Smooth muscle cell (in vitro differentiated cells): Measurements from ENCODE around the gene UBQLN3. TPM values are rescaled to one million over a fixed set of nuclear protein-coding genes. Genes with fewer than 3 reads are reported as not detected.

Experiments used
- DNase-seq: peaks from one replicate; lab custom pipeline; 2025; ENCODE audit not compliant: unreplicated experiment; lab: John Stamatoyannopoulos, UW
- H2AFZ ChIP-seq: fragments of 200-600 bp; sonication (generic); 2 replicates; pipeline ENCODE4 v1.6.0; 2016; ENCODE audit warnings: antibody characterized with exemption, low read depth, mild to moderate bottlenecking
- H3F3A ChIP-seq: fragments of 200-600 bp; sonication (generic); 2 replicates; pipeline ENCODE4 v1.6.0; 2017; ENCODE audit warnings: antibody characterized with exemption, low read depth
- H3K27ac ChIP-seq: fragments of 200-600 bp; sonication (generic); 2 replicates; pipeline ENCODE4 v1.5.1; 2016; ENCODE audit warnings: low read depth, mild to moderate bottlenecking
- H3K27me3 ChIP-seq: fragments of 200-600 bp; sonication (generic); 2 replicates; pipeline ENCODE4 v1.6.1; 2016; ENCODE audit warnings: low read depth, mild to moderate bottlenecking
- H3K36me3 ChIP-seq: fragments of 200-600 bp; sonication (generic); 2 replicates; pipeline ENCODE4 v1.5.1; 2016; ENCODE audit warnings: low read depth
- H3K4me1 ChIP-seq: fragments of 200-600 bp; sonication (generic); 2 replicates; pipeline ENCODE4 v1.5.1; 2016; ENCODE audit warnings: low read depth
- H3K4me2 ChIP-seq: fragments of 200-600 bp; sonication (generic); 2 replicates; pipeline ENCODE4 v1.6.0; 2016; ENCODE audit warnings: mild to moderate bottlenecking
- H3K4me3 ChIP-seq: fragments of 200-600 bp; sonication (generic); 2 replicates; pipeline ENCODE4 v1.5.1; 2016; ENCODE audit warnings: mild to moderate bottlenecking
- H3K79me2 ChIP-seq: fragments of 200-600 bp; sonication (generic); 2 replicates; pipeline ENCODE4 v1.6.0; 2016; ENCODE audit warnings: low read depth, mild to moderate bottlenecking
- H3K9ac ChIP-seq: fragments of 200-600 bp; sonication (generic); 2 replicates; pipeline ENCODE4 v1.6.0; 2016; ENCODE audit warnings: low read depth
- H3K9me3 ChIP-seq: fragments of 200-600 bp; sonication (generic); replicated peaks from 2 replicates; pipeline ENCODE4 v1.5.1; 2016; ENCODE audit warnings: low read depth
- H4K20me1 ChIP-seq: fragments of 200-600 bp; sonication (generic); 2 replicates; pipeline ENCODE4 v1.6.0; 2016; ENCODE audit warnings: low read depth
- WGBS: methylation state at CpG from one replicate; pipeline ENCODE4 v1.1.7; 2016; ENCODE audit warnings: low lambda C conversion rate; 5-methylcytosine and 5-hydroxymethylcytosine counted together
- polyA plus RNA-seq: library from polyadenylated mRNA; unstranded; fragments of >200 nt; fragmentation: Nextera tagmentation; extraction: Ambion mirVana; gene quantifications from 2 replicates; pipeline ENCODE4 v1.2.1, GENCODE V29; 2016
- total RNA-seq: library from RNA; depleted of rRNA; stranded (reverse); fragments of >200 nt; gene quantifications from 2 replicates; pipeline ENCODE4 v1.2.3, GENCODE V29; 2014
- TF ChIP-seq, protein P1 (sequence below): fragments of 200-600 bp; sonication (generic); IDR thresholded peaks from 2 replicates; pipeline ENCODE4 v1.5.1; 2017; ENCODE audit warnings: borderline replicate concordance, mild to moderate bottlenecking, antibody characterized with exemption; ENCODE audit not compliant: insufficient read depth, poor library complexity, severe bottlenecking

Gene UBQLN3
- total and polyA plus RNA-seq, 2 experiments from 2014 or later: 0.13 TPM; not detected in 1

GRCh38 chr11:5504403-5504921 is 5.3 kb downstream of the UBQLN3 start:
- no peak overlapping the region for H3K4me3 ChIP-seq
- H3K9me3 ChIP-seq: no peaks in the 10 kb centered on the region
- H3K4me2 ChIP-seq: no peak overlapping the region
- no peak overlapping the region for H2AFZ ChIP-seq
- DNase-seq: no peak
- H3K27ac ChIP-seq: no peak overlapping the region
- H3K27me3 ChIP-seq: no peaks in the 10 kb centered on the region
- 83% methylated on average over 2 of the region's 2 CpGs for WGBS
- no peaks in the 10 kb centered on the region for H3K4me1 ChIP-seq
- H3K36me3 ChIP-seq: no peaks in the 10 kb centered on the region
- no peaks in the 10 kb centered on the region for H3K79me2 ChIP-seq
- H3F3A ChIP-seq: no peaks in the 10 kb centered on the region
- TF ChIP-seq, protein P1, sequence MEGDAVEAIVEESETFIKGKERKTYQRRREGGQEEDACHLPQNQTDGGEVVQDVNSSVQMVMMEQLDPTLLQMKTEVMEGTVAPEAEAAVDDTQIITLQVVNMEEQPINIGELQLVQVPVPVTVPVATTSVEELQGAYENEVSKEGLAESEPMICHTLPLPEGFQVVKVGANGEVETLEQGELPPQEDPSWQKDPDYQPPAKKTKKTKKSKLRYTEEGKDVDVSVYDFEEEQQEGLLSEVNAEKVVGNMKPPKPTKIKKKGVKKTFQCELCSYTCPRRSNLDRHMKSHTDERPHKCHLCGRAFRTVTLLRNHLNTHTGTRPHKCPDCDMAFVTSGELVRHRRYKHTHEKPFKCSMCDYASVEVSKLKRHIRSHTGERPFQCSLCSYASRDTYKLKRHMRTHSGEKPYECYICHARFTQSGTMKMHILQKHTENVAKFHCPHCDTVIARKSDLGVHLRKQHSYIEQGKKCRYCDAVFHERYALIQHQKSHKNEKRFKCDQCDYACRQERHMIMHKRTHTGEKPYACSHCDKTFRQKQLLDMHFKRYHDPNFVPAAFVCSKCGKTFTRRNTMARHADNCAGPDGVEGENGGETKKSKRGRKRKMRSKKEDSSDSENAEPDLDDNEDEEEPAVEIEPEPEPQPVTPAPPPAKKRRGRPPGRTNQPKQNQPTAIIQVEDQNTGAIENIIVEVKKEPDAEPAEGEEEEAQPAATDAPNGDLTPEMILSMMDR: no peak
- no peaks in the 10 kb centered on the region for H4K20me1 ChIP-seq
- H3K9ac ChIP-seq: no peak overlapping the region

GRCh38 chr11:5500393-5500801 is 9.4 kb downstream of the UBQLN3 start:
- Histone ChIP-seq H3K9ac (no peak overlapping the region), H3K27me3 (no peaks in the 10 kb centered on the region), H3K27ac (no peak overlapping the region), H3K4me1 (no peaks in the 10 kb centered on the region), H3F3A (no peaks in the 10 kb centered on the region), H3K4me2 (no peak overlapping the region), H3K79me2 (no peaks in the 10 kb centered on the region), H4K20me1 (no peaks in the 10 kb centered on the region), H2AFZ (no peak overlapping the region), H3K9me3 (no peaks in the 10 kb centered on the region), H3K4me3 (no peak overlapping the region), H3K36me3 (no peaks in the 10 kb centered on the region)
- no peak for DNase-seq
- TF ChIP-seq, protein P1: no peak
- 85% methylated on average over 6 of the region's 6 CpGs for WGBS

- Histone ChIP-seq H2AFZ (no peak overlapping the region), H3K79me2 (no peaks in the 10 kb centered on the region), H3F3A (no peaks in the 10 kb centered on the region), H3K36me3 (no peaks in the 10 kb centered on the region), H3K27ac (no peak overlapping the region), H3K4me2 (no peak overlapping the region), H3K9ac (no peak overlapping the region), H3K4me1 (no peaks in the 10 kb centered on the region), H3K4me3 (no peak overlapping the region), H3K9me3 (no peaks in the 10 kb centered on the region), H3K27me3 (no peaks in the 10 kb centered on the region), H4K20me1 (no peaks in the 10 kb centered on the region)
- WGBS: 73% methylated on average over 2 of the region's 2 CpGs
- TF ChIP-seq, protein P1: no peak
- no peak for DNase-seq
Observed at GRCh38 chr11:5499671-5500070, 10.1 kb downstream of the UBQLN3 start.
